Liver (tissue), 9 donors: ENCODE results near the gene CLEC4E. TPM values are rescaled to one million over a fixed set of nuclear protein-coding genes. Genes with fewer than 3 reads are reported as not detected.

Source experiments
- DNase-seq: peaks from one replicate; pipeline ENCODE4 v3.0.0-alpha.2; 2017; ENCODE audit warnings: low spot score
- H3K27ac ChIP-seq, 2 donors: one replicate each; pipeline ENCODE4 v1.7.0; 2013; ENCODE audit warnings: inconsistent platforms in 2 of 2, low read length in 2 of 2, control low read depth in 1 of 2, low read depth in 1 of 2, mild to moderate bottlenecking in 1 of 2
- H3K27me3 ChIP-seq, 4 donors: one replicate each; pipeline versions ENCODE4 v1.6.1 to v1.7.0; 2013; ENCODE audit warnings: low read length in 3 of 4, inconsistent platforms in 1 of 4, mild to moderate bottlenecking in 1 of 4, moderate library complexity in 1 of 4; ENCODE audit not compliant: control insufficient read depth in 4 of 4, insufficient read depth in 4 of 4
- H3K36me3 ChIP-seq, 4 donors: one replicate each; pipeline versions ENCODE4 v1.6.1 to v1.7.0; 2013; ENCODE audit warnings: low read length in 3 of 4, mild to moderate bottlenecking in 3 of 4, low read depth in 1 of 4, moderate library complexity in 1 of 4; ENCODE audit not compliant: control insufficient read depth in 4 of 4, insufficient read depth in 3 of 4
- H3K4me1 ChIP-seq, 4 donors: one replicate each; pipeline versions ENCODE4 v1.6.1 to v1.7.0; 2013; ENCODE audit warnings: low read length in 3 of 4, mild to moderate bottlenecking in 3 of 4, moderate library complexity in 1 of 4; ENCODE audit not compliant: control insufficient read depth in 4 of 4, insufficient read depth in 4 of 4
- H3K4me3 ChIP-seq, 3 donors: one replicate each; pipeline versions ENCODE4 v1.6.1 to v1.7.0; 2013; ENCODE audit warnings: low read length in 3 of 3, control low read depth in 1 of 3, low read depth in 1 of 3, mild to moderate bottlenecking in 1 of 3
- H3K9ac ChIP-seq, 2 donors: one replicate each; pipeline ENCODE4 v1.7.0; 2013; ENCODE audit warnings: low read length in 2 of 2, mild to moderate bottlenecking in 2 of 2, moderate library complexity in 2 of 2, control low read depth in 1 of 2, low read depth in 1 of 2
- H3K9me3 ChIP-seq, 4 donors: one replicate each; pipeline versions ENCODE4 v1.6.1 to v1.7.0; 2013; ENCODE audit warnings: low read length in 3 of 4; ENCODE audit not compliant: control insufficient read depth in 4 of 4
- FOXA1 ChIP-seq: IDR thresholded peaks from 2 replicates; pipeline ENCODE4 v1.6.1; 2016; ENCODE audit warnings: antibody characterized with exemption
- GABPA ChIP-seq, 2 donors: IDR thresholded peaks in 1 of 2; conservative IDR thresholded peaks in 1 of 2; 2 replicates each; pipeline ENCODE4 v1.6.1; 2016; ENCODE audit warnings: antibody characterized with exemption in 2 of 2, mild to moderate bottlenecking in 1 of 2, moderate library complexity in 1 of 2
- HNF4G ChIP-seq: IDR thresholded peaks from 2 replicates; pipeline ENCODE4 v1.6.1; 2016; ENCODE audit warnings: antibody characterized with exemption
- JUND ChIP-seq, 2 donors: IDR thresholded peaks; 2 replicates each; pipeline ENCODE4 v1.6.1; 2016; ENCODE audit warnings: antibody characterized with exemption in 2 of 2
- NR2F2 ChIP-seq: IDR thresholded peaks from 2 replicates; pipeline ENCODE4 v1.6.1; 2016; ENCODE audit warnings: antibody characterized with exemption
- RAD21 ChIP-seq, 2 donors: IDR thresholded peaks; 2 replicates each; pipeline ENCODE4 v1.6.1; 2016; ENCODE audit warnings: antibody characterized with exemption in 2 of 2, mild to moderate bottlenecking in 2 of 2
- RXRA ChIP-seq, 2 donors: IDR thresholded peaks; 2 replicates each; pipeline ENCODE4 v1.6.1; 2017 to 2018; ENCODE audit warnings: antibody characterized with exemption in 2 of 2, mild to moderate bottlenecking in 1 of 2
- SP1 ChIP-seq: IDR thresholded peaks from 2 replicates; pipeline ENCODE4 v1.6.1; 2018; ENCODE audit warnings: antibody characterized with exemption, mild to moderate bottlenecking
- TAF1 ChIP-seq: conservative IDR thresholded peaks from 2 replicates; pipeline ENCODE4 v1.6.1; 2016; ENCODE audit warnings: antibody characterized with exemption, mild to moderate bottlenecking
- YY1 ChIP-seq: IDR thresholded peaks from 2 replicates; pipeline ENCODE4 v1.6.1; 2016; ENCODE audit warnings: antibody characterized with exemption, mild to moderate bottlenecking
- WGBS: extraction: QIAGEN DNeasy Blood & Tissue Kit; methylation state at CpG from one replicate; pipeline ENCODE4 v1.1.7; 2013; 5-methylcytosine and 5-hydroxymethylcytosine counted together
- polyA plus RNA-seq, 2 donors: library from polyadenylated mRNA; stranded (reverse) in 1 of 2; unstranded in 1 of 2; fragments of 200-250 nt in 1 of 2; fragments of >200 nt in 1 of 2; fragmentation: Nextera tagmentation in 1 of 2; extraction: Ambion mirVana in 1 of 2; gene quantifications; one replicate each; pipeline versions ENCODE4 v1.2.1 to v1.2.3, GENCODE V29; 2013 to 2015
- total RNA-seq, 2 donors: library from RNA; depleted of rRNA; stranded (reverse); fragments of >200 nt; gene quantifications; one replicate each; pipeline ENCODE4 v1.2.3, GENCODE V29; 2014
- TF ChIP-seq, protein P1 (sequence below): IDR thresholded peaks from 2 replicates; pipeline ENCODE4 v1.6.1; 2016; ENCODE audit warnings: antibody characterized with exemption
- TF ChIP-seq, protein P2 (sequence below): IDR thresholded peaks from 2 replicates; pipeline ENCODE4 v1.6.1; 2016; ENCODE audit warnings: antibody characterized with exemption
- TF ChIP-seq, protein P3 (sequence below): fragments of 150-350 bp; IDR thresholded peaks from 2 replicates; pipeline ENCODE4 v1.5.1; 2017; ENCODE audit warnings: improper control_type of control experiment, low read depth, low read length; ENCODE audit not compliant: missing input control
- TF ChIP-seq, protein P4 (sequence below): IDR thresholded peaks from 2 replicates; pipeline ENCODE4 v1.6.1; 2016; ENCODE audit warnings: antibody characterized with exemption
- TF ChIP-seq, protein P5 (sequence below): IDR thresholded peaks from 2 replicates; pipeline ENCODE4 v1.6.1; 2016; ENCODE audit warnings: antibody characterized with exemption, mild to moderate bottlenecking
- donor health status: healthy.
- donor health status: healthy.
- donor health status: healthy.
- donor health status: healthy.
- donor health status: healthy.

Gene CLEC4E
- total and polyA plus RNA-seq, 4 donors, result 0.05 to 2.9 (median 1.7) TPM

DNA sequence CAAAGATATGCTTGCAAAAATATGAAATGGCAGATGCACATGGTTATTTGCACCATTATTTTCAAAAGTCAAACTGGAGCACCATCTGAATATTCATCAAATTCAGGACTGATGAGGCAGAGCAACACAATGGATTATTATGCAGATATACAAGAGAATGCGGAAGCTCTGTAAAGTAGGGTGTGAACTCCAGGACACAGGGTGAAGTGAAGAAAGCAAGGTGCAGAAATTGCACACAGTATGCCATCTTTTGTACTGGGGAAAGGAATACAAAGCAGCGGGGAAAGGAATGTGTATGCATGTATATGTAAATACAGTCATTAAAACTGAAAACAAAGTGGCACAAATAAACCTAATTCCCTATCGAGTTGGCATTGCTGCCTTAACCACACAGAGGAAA is 22.7 kb upstream of the CLEC4E start (continued):
- TF ChIP-seq, protein P1, sequence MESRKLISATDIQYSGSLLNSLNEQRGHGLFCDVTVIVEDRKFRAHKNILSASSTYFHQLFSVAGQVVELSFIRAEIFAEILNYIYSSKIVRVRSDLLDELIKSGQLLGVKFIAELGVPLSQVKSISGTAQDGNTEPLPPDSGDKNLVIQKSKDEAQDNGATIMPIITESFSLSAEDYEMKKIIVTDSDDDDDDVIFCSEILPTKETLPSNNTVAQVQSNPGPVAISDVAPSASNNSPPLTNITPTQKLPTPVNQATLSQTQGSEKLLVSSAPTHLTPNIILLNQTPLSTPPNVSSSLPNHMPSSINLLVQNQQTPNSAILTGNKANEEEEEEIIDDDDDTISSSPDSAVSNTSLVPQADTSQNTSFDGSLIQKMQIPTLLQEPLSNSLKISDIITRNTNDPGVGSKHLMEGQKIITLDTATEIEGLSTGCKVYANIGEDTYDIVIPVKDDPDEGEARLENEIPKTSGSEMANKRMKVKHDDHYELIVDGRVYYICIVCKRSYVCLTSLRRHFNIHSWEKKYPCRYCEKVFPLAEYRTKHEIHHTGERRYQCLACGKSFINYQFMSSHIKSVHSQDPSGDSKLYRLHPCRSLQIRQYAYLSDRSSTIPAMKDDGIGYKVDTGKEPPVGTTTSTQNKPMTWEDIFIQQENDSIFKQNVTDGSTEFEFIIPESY, result no peak
- no peak for TF ChIP-seq YY1

DNA sequence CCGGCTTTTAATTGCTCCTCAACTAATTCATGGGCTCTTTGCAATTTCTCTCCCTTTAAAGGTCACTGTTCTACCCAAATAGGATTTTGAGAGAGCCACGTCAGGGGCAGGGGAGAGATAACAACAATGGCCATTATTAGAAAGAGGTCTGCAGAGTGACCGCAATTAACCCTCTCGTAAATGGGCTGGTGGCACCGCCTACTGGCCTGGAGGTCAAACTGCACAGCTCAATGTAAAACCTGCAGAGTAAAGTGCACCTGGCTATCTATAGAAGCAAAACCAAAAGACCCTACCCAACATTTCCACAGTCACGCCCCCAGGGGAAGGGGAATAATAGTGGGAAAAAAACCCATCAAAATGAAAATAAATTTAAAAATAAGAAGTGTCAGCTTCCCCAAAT is 21.6 kb upstream of the CLEC4E start:
- Histone ChIP-seq H3K9me3 (no peaks in the 10 kb centered on the region), H3K27ac (no peak overlapping the region), H3K4me1 (no peaks in the 10 kb centered on the region), H3K4me3 (no peak overlapping the region), H3K9ac (no peak overlapping the region), H3K27me3 (no peaks in the 10 kb centered on the region), H3K36me3 (no peaks in the 10 kb centered on the region)
- DNase-seq, result no peak
- TF ChIP-seq, protein P2, sequence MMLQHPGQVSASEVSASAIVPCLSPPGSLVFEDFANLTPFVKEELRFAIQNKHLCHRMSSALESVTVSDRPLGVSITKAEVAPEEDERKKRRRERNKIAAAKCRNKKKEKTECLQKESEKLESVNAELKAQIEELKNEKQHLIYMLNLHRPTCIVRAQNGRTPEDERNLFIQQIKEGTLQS, result no peak
- no peak for TF ChIP-seq YY1
- no peak for TF ChIP-seq NR2F2
- TF ChIP-seq, protein P1, result no peak
- no peak for TF ChIP-seq SP1
- TF ChIP-seq, protein P3, sequence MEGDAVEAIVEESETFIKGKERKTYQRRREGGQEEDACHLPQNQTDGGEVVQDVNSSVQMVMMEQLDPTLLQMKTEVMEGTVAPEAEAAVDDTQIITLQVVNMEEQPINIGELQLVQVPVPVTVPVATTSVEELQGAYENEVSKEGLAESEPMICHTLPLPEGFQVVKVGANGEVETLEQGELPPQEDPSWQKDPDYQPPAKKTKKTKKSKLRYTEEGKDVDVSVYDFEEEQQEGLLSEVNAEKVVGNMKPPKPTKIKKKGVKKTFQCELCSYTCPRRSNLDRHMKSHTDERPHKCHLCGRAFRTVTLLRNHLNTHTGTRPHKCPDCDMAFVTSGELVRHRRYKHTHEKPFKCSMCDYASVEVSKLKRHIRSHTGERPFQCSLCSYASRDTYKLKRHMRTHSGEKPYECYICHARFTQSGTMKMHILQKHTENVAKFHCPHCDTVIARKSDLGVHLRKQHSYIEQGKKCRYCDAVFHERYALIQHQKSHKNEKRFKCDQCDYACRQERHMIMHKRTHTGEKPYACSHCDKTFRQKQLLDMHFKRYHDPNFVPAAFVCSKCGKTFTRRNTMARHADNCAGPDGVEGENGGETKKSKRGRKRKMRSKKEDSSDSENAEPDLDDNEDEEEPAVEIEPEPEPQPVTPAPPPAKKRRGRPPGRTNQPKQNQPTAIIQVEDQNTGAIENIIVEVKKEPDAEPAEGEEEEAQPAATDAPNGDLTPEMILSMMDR, result no peak
- 95% methylated on average over 6 of the region's 6 CpGs for WGBS

DNA sequence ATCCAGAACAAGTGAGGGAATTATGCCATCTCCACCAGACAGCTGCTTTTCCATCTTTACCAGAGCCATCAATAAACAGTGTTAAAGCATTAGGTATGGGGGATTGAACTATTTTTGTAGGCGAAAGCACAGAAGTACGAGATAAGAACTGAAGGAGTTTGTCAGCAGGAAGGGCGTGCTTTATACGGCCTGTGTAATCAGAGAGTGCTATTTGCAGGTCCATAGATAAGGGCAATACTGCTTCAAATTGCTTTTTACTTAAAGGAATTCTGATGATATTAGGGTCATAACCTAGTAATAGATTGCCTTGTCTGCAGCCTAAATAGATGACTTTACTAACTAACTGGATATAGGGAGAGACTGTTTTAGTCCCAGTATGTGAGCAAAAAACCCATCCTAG is 20.3 kb upstream of the CLEC4E start:
- H3K4me1 ChIP-seq, result no peaks in the 10 kb centered on the region
- WGBS, result 63% methylated on average over 4 of the region's 4 CpGs
- no peak for TF ChIP-seq GABPA (IDR thresholded peaks at IDR 0.05 in 1 of 2, conservative IDR thresholded peaks at IDR 0.05 in 1 of 2)
- TF ChIP-seq, protein P3, result no peak
- no peak for TF ChIP-seq FOXA1
- no peak for TF ChIP-seq TAF1
- TF ChIP-seq JUND (IDR thresholded peaks at IDR 0.05), result no peak
- TF ChIP-seq RAD21 (IDR thresholded peaks at IDR 0.05), result no peak
- no peak for TF ChIP-seq NR2F2
- TF ChIP-seq, protein P4, sequence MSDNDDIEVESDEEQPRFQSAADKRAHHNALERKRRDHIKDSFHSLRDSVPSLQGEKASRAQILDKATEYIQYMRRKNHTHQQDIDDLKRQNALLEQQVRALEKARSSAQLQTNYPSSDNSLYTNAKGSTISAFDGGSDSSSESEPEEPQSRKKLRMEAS, result no peak
- TF ChIP-seq YY1, result no peak
- TF ChIP-seq, protein P5, sequence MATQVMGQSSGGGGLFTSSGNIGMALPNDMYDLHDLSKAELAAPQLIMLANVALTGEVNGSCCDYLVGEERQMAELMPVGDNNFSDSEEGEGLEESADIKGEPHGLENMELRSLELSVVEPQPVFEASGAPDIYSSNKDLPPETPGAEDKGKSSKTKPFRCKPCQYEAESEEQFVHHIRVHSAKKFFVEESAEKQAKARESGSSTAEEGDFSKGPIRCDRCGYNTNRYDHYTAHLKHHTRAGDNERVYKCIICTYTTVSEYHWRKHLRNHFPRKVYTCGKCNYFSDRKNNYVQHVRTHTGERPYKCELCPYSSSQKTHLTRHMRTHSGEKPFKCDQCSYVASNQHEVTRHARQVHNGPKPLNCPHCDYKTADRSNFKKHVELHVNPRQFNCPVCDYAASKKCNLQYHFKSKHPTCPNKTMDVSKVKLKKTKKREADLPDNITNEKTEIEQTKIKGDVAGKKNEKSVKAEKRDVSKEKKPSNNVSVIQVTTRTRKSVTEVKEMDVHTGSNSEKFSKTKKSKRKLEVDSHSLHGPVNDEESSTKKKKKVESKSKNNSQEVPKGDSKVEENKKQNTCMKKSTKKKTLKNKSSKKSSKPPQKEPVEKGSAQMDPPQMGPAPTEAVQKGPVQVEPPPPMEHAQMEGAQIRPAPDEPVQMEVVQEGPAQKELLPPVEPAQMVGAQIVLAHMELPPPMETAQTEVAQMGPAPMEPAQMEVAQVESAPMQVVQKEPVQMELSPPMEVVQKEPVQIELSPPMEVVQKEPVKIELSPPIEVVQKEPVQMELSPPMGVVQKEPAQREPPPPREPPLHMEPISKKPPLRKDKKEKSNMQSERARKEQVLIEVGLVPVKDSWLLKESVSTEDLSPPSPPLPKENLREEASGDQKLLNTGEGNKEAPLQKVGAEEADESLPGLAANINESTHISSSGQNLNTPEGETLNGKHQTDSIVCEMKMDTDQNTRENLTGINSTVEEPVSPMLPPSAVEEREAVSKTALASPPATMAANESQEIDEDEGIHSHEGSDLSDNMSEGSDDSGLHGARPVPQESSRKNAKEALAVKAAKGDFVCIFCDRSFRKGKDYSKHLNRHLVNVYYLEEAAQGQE, result no peak
- no peak for TF ChIP-seq HNF4G
- no peak for TF ChIP-seq RXRA (IDR thresholded peaks at IDR 0.05)
- no peak overlapping the region for H3K27ac ChIP-seq
- H3K27me3 ChIP-seq, result no peaks in the 10 kb centered on the region
- H3K9me3 ChIP-seq, result no peaks in the 10 kb centered on the region
- no peak for DNase-seq
- H3K4me3 ChIP-seq, result no peak overlapping the region
- no peaks in the 10 kb centered on the region for H3K36me3 ChIP-seq
- no peak overlapping the region for H3K9ac ChIP-seq
